ENCODE results near the gene CEMIP.
A peak's percentile ranks its signal among the peaks of the same experiment; 100 is the strongest.

CEMIP gene

DNA sequence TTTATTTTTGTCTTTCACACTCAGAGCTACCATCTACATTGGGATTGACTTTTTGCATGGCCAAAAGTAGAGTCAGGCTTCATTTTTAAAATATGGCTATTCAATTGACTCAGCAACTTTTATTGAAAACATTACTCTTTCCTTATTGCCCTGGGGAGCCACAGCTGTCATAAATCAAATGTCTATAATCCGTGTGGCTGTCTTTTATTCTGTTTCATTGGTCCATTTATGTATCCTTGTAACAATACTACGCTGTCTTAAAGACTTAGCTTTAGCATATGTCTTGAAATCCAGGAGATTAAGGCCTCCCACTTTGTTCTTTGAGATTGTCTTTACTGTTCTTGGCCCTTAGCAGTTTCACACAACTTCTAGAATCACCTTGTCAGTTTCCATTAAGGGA is 55.2 kb downstream of the CEMIP start:
- TF ChIP-seq SUZ12 (IDR thresholded peaks at IDR 0.05), result no peak
- TF ChIP-seq, protein P1, sequence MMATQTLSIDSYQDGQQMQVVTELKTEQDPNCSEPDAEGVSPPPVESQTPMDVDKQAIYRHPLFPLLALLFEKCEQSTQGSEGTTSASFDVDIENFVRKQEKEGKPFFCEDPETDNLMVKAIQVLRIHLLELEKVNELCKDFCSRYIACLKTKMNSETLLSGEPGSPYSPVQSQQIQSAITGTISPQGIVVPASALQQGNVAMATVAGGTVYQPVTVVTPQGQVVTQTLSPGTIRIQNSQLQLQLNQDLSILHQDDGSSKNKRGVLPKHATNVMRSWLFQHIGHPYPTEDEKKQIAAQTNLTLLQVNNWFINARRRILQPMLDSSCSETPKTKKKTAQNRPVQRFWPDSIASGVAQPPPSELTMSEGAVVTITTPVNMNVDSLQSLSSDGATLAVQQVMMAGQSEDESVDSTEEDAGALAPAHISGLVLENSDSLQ (IDR thresholded peaks at IDR 0.05), result peak; percentile 77
- ChIA-PET POLR2A (interaction anchor here (1.2 kb wide), 1 partner anchor 16 kb away, joined by 3 read pairs; no protein-coding TSS in a partner anchor), CTCF (interaction anchor here (1.2 kb wide), 1 partner anchor 10 kb away, joined by 4 read pairs; no protein-coding TSS in a partner anchor)
- no peak for DNase-seq (ENCODE audit: extremely low spot score)

DNA sequence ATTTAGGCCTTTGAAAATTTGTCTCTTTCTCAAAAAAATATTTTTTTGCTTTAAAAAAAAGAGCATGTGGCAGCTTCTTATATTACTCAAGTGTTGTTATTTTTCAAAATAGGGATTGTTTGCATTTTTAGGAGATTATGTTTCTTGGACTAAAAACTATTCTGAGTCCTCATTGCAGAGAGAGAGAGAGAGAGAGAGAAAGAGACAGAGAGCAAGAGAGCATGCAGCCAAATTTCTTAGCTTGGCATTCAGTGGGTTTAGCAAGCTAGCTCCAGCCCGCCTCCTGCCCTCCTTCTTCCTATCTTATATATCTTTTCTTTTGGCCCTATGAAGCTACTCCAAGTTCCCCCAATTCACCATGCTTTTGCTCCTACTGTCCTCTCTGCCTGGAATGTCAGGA is 55.7 kb downstream of the CEMIP start:
- POLR2A ChIA-PET, result interaction anchor here (1.2 kb wide), 1 partner anchor 17 kb away, joined by 3 read pairs; no protein-coding TSS in a partner anchor
- CTCF ChIA-PET, result interaction anchor here (1.2 kb wide), 1 partner anchor 9 kb away, joined by 4 read pairs; no protein-coding TSS in a partner anchor

DNA sequence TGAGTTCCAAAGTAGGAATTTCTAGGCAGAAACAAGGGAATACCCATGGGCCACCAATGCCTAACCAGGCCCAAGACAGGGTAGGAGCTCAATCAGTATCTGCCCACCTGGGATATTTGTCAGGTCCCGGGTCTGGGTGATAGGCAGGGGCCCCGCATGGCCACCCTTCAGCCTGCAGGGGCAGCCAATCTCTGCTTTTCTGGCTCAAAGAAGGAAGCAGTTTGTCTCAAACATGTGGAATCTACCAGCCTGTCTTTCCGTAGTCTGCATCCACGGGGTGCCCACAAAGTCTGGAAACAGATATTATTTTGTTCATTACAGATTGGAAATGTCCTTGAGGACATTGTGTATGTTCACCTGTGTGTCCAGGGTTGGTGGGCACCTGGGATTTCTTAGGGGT is 56.2 kb downstream of the CEMIP start:
- POLR2A ChIA-PET, result interaction anchor here (1.2 kb wide), 1 partner anchor 17 kb away, joined by 3 read pairs; no protein-coding TSS in a partner anchor
- CTCF ChIA-PET, result interaction anchor here (0.6 to 1.2 kb wide), 2 partner anchors 9 to 448 kb away, joined by 4 read pairs; no protein-coding TSS in a partner anchor
- DNase-seq (ENCODE audit: extremely low spot score), result peak; percentile 48
- TF ChIP-seq, protein P1 (IDR thresholded peaks at IDR 0.05), result no peak
- TF ChIP-seq L3MBTL2 (conservative IDR thresholded peaks at IDR 0.05) (no peak), NFRKB (IDR thresholded peaks at IDR 0.05) (no peak), FOXK2 (IDR thresholded peaks at IDR 0.05) (no peak), ELF4 (IDR thresholded peaks at IDR 0.05) (no peak), CTBP1 (IDR thresholded peaks at IDR 0.05; ENCODE audit: borderline replicate concordance) (no peak), ZNF384 (IDR thresholded peaks at IDR 0.05) (no peak), HDGF (IDR thresholded peaks at IDR 0.05; ENCODE audit: borderline replicate concordance) (no peak), TARDBP (IDR thresholded peaks at IDR 0.05) (no peak)

More for the DNA sequence above, 55.7 kb downstream of the CEMIP start:
- DNase-seq (ENCODE audit: extremely low spot score), result no peak
- TF ChIP-seq SP1 (IDR thresholded peaks at IDR 0.05) (no peak), ZNF384 (IDR thresholded peaks at IDR 0.05) (no peak), TARDBP (IDR thresholded peaks at IDR 0.05) (no peak), HDGF (IDR thresholded peaks at IDR 0.05; ENCODE audit: borderline replicate concordance) (no peak), FOXM1 (IDR thresholded peaks at IDR 0.05; ENCODE audit: borderline replicate concordance) (no peak), FOXA1 (IDR thresholded peaks at IDR 0.05) (no peak)

DNA sequence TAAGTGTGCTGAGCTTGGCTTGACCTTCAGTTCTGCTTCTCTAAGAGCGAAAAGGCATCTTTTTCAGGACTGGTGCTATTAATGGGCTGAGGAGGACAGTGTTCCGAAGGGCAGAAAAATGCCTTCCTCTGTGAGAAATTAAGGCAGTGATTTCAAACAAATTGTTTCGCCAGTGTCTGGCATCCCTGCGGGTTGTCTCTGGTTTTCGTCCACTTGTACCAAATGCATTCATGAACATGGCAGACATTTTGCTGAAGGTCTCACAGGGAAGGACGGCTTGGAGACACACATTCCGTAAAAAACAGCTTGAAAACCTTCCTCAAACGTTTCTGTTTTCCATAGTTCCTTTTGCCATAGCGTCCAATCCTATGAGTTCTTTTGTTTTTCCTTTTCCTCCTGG is 57.1 kb downstream of the CEMIP start:
- ChIA-PET CTCF (interaction anchor here (0.7 kb wide), 1 partner anchor 362 kb away, joined by 3 read pairs; no protein-coding TSS in a partner anchor), POLR2A (no interaction called here)
- DNase-seq (ENCODE audit: extremely low spot score), result no peak
- TF ChIP-seq NFRKB (IDR thresholded peaks at IDR 0.05), result no peak
- no peak for TF ChIP-seq L3MBTL2 (conservative IDR thresholded peaks at IDR 0.05)
- TF ChIP-seq SUZ12 (IDR thresholded peaks at IDR 0.05), result no peak
- no peak for TF ChIP-seq BHLHE40 (IDR thresholded peaks at IDR 0.05; ENCODE audit: borderline replicate concordance)
- TF ChIP-seq HDGF (IDR thresholded peaks at IDR 0.05; ENCODE audit: borderline replicate concordance), result no peak
- no peak for TF ChIP-seq FOXK2 (IDR thresholded peaks at IDR 0.05)
- TF ChIP-seq SP1 (IDR thresholded peaks at IDR 0.05), result no peak
- TF ChIP-seq CTBP1 (IDR thresholded peaks at IDR 0.05; ENCODE audit: borderline replicate concordance), result no peak
- no peak for TF ChIP-seq ELF4 (IDR thresholded peaks at IDR 0.05)
- TF ChIP-seq FOXM1 (IDR thresholded peaks at IDR 0.05; ENCODE audit: borderline replicate concordance), result no peak
- TF ChIP-seq TARDBP (IDR thresholded peaks at IDR 0.05), result no peak
- TF ChIP-seq, protein P1 (IDR thresholded peaks at IDR 0.05), result no peak
- no peak for TF ChIP-seq LEF1 (IDR thresholded peaks at IDR 0.05; ENCODE audit: borderline replicate concordance)
- TF ChIP-seq ZNF384 (IDR thresholded peaks at IDR 0.05), result no peak
- TF ChIP-seq FOXA1 (IDR thresholded peaks at IDR 0.05), result no peak
- no peak for TF ChIP-seq ARNT (IDR thresholded peaks at IDR 0.05)

DNA sequence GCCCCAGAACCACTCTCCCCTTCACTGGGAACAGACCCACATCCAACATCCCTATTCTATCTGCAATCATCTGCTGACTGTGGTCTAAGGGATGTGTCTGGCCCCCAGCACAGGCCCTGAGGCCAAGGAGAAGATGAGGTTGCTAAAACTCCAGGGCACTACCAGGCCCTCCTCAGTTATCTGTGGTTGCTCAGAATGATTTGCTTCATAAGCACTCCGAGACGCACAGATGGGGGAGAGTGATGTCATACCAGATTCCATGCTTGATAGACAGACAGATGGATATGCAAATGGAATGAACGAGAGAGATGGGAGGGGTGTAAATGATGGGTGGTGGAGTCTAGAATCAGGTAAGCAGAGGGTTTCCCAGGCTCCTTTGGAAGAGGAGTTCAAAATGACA is 57.8 kb downstream of the CEMIP start:
- DNase-seq (ENCODE audit: extremely low spot score), result no peak
- CTCF ChIA-PET, result no interaction called here
- POLR2A ChIA-PET, result no interaction called here
- TF ChIP-seq FOXM1 (IDR thresholded peaks at IDR 0.05; ENCODE audit: borderline replicate concordance) (no peak), BHLHE40 (IDR thresholded peaks at IDR 0.05; ENCODE audit: borderline replicate concordance) (no peak), SUZ12 (IDR thresholded peaks at IDR 0.05) (no peak), ELF4 (IDR thresholded peaks at IDR 0.05) (no peak), ZNF384 (IDR thresholded peaks at IDR 0.05) (no peak), LEF1 (IDR thresholded peaks at IDR 0.05; ENCODE audit: borderline replicate concordance) (no peak), ARNT (IDR thresholded peaks at IDR 0.05) (no peak), FOXK2 (IDR thresholded peaks at IDR 0.05) (no peak), FOXA1 (IDR thresholded peaks at IDR 0.05) (no peak), SP1 (IDR thresholded peaks at IDR 0.05) (no peak), CTBP1 (IDR thresholded peaks at IDR 0.05; ENCODE audit: borderline replicate concordance) (no peak), L3MBTL2 (conservative IDR thresholded peaks at IDR 0.05) (no peak), HDGF (IDR thresholded peaks at IDR 0.05; ENCODE audit: borderline replicate concordance) (no peak), NFRKB (IDR thresholded peaks at IDR 0.05) (no peak), TARDBP (IDR thresholded peaks at IDR 0.05) (no peak)
- TF ChIP-seq, protein P1 (IDR thresholded peaks at IDR 0.05), result no peak

DNA sequence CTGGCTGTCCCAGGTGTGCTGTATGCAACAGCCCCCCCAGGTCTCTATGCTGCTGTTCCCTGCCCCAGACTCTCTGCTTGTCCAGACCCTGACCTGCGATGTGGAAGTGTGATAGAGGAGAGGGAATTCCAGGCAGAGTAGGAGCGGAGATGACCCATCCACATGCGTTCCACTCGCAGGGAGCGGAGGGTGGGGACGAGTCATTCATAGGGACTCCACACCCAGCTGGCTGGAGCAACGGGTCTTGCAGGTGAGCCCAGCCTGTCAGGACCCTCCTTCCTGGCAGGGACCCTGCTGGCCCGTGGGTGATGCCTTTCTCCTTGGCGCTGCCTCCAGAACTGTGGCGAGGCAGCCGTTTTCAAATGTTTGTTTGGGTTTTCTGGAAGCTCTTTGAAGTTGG is 58.8 kb downstream of the CEMIP start:
- ChIA-PET CTCF (interaction anchor here (0.7 kb wide), 1 partner anchor 133 kb away, joined by 3 read pairs; no protein-coding TSS in a partner anchor), POLR2A (no interaction called here)
- TF ChIP-seq LEF1 (IDR thresholded peaks at IDR 0.05; ENCODE audit: borderline replicate concordance), result no peak
- TF ChIP-seq TARDBP (IDR thresholded peaks at IDR 0.05), result no peak
- no peak for TF ChIP-seq FOXK2 (IDR thresholded peaks at IDR 0.05)
- no peak for DNase-seq (ENCODE audit: extremely low spot score)
